ENCODE results near the gene SVEP1. TPM values are rescaled to one million over a fixed set of nuclear protein-coding genes. Genes with fewer than 3 reads are reported as not detected.

The SVEP1 gene
- total RNA-seq, 1 experiment from 2014 or later = 21.9 TPM

DNA sequence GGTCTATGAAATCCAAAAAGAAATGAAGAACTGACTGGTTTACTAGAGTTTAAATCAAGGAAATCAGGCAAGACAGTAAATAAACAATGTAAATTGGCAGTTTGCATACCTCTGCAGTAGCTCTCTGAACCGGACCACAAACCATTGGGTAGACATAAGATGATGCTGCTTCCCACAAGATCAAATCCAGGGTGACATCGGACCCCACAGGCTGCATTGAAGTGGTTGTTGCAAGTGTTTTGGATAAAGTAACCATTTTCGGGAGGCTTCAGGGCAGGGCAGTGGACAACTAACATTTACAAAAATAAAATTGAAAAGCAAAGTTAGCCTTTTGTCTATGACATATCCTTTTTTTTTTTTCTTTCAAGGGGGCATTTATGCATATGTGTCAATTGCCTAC, 66.7 kb downstream of the SVEP1 start:
- DNase-seq (ENCODE audit: unreplicated experiment) = no peak
- Mint-ChIP-seq H3K9me3 (ENCODE audit: unreplicated experiment) (no peaks in the 10 kb centered on the region), H3K4me3 (ENCODE audit: unreplicated experiment) (no peak overlapping the region), H3K27ac (ENCODE audit: low read depth, unreplicated experiment) (no peak overlapping the region), H3K4me1 (ENCODE audit: insufficient read depth, unreplicated experiment) (no peaks in the 10 kb centered on the region), H3K36me3 (ENCODE audit: insufficient read depth, unreplicated experiment) (peaks cover 15% of the 10 kb centered on the region), H3K27me3 (ENCODE audit: insufficient read depth, unreplicated experiment) (no peaks in the 10 kb centered on the region)
- ChIA-PET POLR2A (interaction anchor here (0.6 to 1.0 kb wide), 3 partner anchors 9 to 868 kb away, joined by 3 to 5 read pairs (median 3); no protein-coding TSS in a partner anchor), CTCF (interaction anchor here (1.1 kb wide), 1 partner anchor 8 kb away, joined by 3 read pairs; no protein-coding TSS in a partner anchor)
- no TSS peak for BruUV-seq (replicated peaks)
- intact Hi-C loops (cut with micrococcal nuclease) = no loop called here
- TF ChIP-seq, protein P1, sequence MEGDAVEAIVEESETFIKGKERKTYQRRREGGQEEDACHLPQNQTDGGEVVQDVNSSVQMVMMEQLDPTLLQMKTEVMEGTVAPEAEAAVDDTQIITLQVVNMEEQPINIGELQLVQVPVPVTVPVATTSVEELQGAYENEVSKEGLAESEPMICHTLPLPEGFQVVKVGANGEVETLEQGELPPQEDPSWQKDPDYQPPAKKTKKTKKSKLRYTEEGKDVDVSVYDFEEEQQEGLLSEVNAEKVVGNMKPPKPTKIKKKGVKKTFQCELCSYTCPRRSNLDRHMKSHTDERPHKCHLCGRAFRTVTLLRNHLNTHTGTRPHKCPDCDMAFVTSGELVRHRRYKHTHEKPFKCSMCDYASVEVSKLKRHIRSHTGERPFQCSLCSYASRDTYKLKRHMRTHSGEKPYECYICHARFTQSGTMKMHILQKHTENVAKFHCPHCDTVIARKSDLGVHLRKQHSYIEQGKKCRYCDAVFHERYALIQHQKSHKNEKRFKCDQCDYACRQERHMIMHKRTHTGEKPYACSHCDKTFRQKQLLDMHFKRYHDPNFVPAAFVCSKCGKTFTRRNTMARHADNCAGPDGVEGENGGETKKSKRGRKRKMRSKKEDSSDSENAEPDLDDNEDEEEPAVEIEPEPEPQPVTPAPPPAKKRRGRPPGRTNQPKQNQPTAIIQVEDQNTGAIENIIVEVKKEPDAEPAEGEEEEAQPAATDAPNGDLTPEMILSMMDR (IDR thresholded peaks at IDR 0.05; ENCODE audit: unreplicated experiment) = no peak

DNA sequence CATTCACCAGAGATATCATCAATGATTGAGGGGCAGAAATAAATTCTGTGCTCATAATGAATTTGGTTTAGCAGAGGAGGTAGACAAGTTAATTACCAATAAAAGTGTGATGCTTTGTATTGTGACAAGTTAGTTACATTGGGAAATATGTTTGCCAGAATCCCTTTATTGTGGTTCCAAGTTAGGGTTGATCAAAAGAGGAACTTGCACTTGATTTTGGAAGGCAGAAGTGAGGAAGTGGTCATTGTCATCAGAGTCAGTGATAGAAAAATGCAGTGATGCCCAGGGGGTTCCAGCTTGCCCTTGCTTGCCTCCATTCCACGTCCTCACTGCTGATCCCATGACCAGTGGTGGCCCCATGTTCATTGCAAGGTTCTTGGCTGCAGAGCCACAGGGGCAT, 69.7 kb downstream of the SVEP1 start:
- no peak for DNase-seq (ENCODE audit: unreplicated experiment)
- H3K4me1 Mint-ChIP-seq (ENCODE audit: insufficient read depth, unreplicated experiment) = no peaks in the 10 kb centered on the region
- H3K36me3 Mint-ChIP-seq (ENCODE audit: insufficient read depth, unreplicated experiment) = peaks cover 15% of the 10 kb centered on the region
- no TSS peak for BruUV-seq (replicated peaks)
- TF ChIP-seq, protein P1 (IDR thresholded peaks at IDR 0.05; ENCODE audit: unreplicated experiment) = no peak
- H3K9me3 Mint-ChIP-seq (ENCODE audit: unreplicated experiment) = peaks cover 7% of the 10 kb centered on the region
- H3K27ac Mint-ChIP-seq (ENCODE audit: low read depth, unreplicated experiment) = no peak overlapping the region
- CTCF ChIA-PET = interaction anchor here (1.8 kb wide), 1 partner anchor 73 kb away, joined by 3 read pairs; no protein-coding TSS in a partner anchor
- POLR2A ChIA-PET = interaction anchor here (0.9 kb wide), 1 partner anchor 9 kb away, joined by 3 read pairs; no protein-coding TSS in a partner anchor
- intact Hi-C loops (cut with micrococcal nuclease) = no loop called here
- H3K4me3 Mint-ChIP-seq (ENCODE audit: unreplicated experiment) = no peak overlapping the region
- H3K27me3 Mint-ChIP-seq (ENCODE audit: insufficient read depth, unreplicated experiment) = no peaks in the 10 kb centered on the region

- no TSS peak for BruUV-seq (replicated peaks)
- peaks cover 7% of the 10 kb centered on the region for H3K9me3 Mint-ChIP-seq (ENCODE audit: unreplicated experiment)
- TF ChIP-seq, protein P1 (IDR thresholded peaks at IDR 0.05; ENCODE audit: unreplicated experiment) = no peak
- intact Hi-C loops (cut with micrococcal nuclease) = no loop called here
- H3K4me3 Mint-ChIP-seq (ENCODE audit: unreplicated experiment) = no peak overlapping the region
- no peak overlapping the region for H3K27ac Mint-ChIP-seq (ENCODE audit: low read depth, unreplicated experiment)
- ChIA-PET POLR2A (no interaction called here), CTCF (interaction anchor here (1.5 to 1.6 kb wide), 2 partner anchors 9 to 121 kb away, joined by 3 to 6 read pairs; no protein-coding TSS in a partner anchor)
- peak; percentile 16 for DNase-seq (ENCODE audit: unreplicated experiment)
- peaks cover 12% of the 10 kb centered on the region for H3K36me3 Mint-ChIP-seq (ENCODE audit: insufficient read depth, unreplicated experiment)
- no peaks in the 10 kb centered on the region for H3K4me1 Mint-ChIP-seq (ENCODE audit: insufficient read depth, unreplicated experiment)
- no peaks in the 10 kb centered on the region for H3K27me3 Mint-ChIP-seq (ENCODE audit: insufficient read depth, unreplicated experiment)
These were observed 76.7 kb downstream of the SVEP1 start for GRCh38 chr9:110502842-110503241.

DNA sequence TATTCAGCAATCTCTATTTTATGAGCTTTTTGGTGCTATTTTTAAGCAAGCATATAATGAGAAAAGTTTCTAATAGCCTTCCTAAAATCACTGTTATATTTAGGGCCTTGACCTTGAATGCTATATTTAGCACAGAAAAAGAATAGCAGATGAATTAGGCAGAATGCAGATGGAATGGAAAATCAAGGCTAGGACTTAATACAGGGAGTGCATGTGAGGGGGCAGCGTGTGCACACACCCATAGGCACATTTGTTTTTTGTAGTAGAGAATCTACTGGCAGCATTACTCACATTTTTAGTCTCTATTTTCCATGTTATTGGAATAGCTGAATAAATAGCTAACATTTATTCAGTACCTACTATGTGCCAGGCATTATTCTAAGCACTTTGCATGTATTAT, 79.9 kb downstream of the SVEP1 start:
- no peak overlapping the region for H3K4me3 Mint-ChIP-seq (ENCODE audit: unreplicated experiment)
- H3K4me1 Mint-ChIP-seq (ENCODE audit: insufficient read depth, unreplicated experiment) = no peaks in the 10 kb centered on the region
- ChIA-PET CTCF (interaction anchor here (1.1 kb wide), 1 partner anchor 47 kb away, joined by 3 read pairs; no protein-coding TSS in a partner anchor), POLR2A (no interaction called here)
- BruUV-seq (replicated peaks) = no TSS peak
- intact Hi-C loops (cut with micrococcal nuclease) = no loop called here
- TF ChIP-seq, protein P1 (IDR thresholded peaks at IDR 0.05; ENCODE audit: unreplicated experiment) = no peak
- H3K27me3 Mint-ChIP-seq (ENCODE audit: insufficient read depth, unreplicated experiment) = no peaks in the 10 kb centered on the region
- DNase-seq (ENCODE audit: unreplicated experiment) = no peak
- H3K27ac Mint-ChIP-seq (ENCODE audit: low read depth, unreplicated experiment) = no peak overlapping the region
- no peaks in the 10 kb centered on the region for H3K9me3 Mint-ChIP-seq (ENCODE audit: unreplicated experiment)
- peaks cover 13% of the 10 kb centered on the region for H3K36me3 Mint-ChIP-seq (ENCODE audit: insufficient read depth, unreplicated experiment)

Measured in MCF 10A (cell line).